NCI-H226 (cell line): ENCODE results near the gene ETV6.

Experiments
- DNase-seq: peaks from one replicate; pipeline ENCODE4 v3.0.0-alpha.2; 2015

ETV6 gene

DNA sequence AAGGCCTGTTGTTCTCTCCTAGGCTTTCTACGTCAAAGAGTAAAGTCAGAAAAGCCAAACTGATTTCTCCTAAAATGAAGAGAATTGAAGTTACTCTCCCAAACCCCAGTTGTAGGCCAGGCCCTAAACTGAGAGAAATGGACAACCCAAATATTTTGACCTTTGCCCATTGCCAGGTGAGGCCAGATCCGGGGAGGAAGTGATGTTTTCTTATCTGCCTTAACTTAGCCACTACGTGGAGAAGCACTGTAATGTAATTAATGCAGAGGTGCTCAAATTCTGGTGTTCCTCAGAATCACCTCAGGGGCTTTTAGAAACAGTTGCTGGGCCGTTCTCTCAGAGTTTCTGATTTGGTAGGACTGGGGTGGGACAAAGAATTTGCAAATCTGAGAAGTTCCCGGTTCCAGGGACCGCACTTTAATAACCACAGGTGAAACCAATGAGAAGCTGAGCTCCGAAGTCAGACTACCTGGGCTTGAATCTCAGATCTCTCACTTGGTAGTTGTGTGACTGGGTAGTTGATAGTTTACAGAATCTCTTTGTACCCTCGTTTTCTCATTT lies 73.2 kb downstream of the ETV6 start:
- DNase-seq: no peak

DNA sequence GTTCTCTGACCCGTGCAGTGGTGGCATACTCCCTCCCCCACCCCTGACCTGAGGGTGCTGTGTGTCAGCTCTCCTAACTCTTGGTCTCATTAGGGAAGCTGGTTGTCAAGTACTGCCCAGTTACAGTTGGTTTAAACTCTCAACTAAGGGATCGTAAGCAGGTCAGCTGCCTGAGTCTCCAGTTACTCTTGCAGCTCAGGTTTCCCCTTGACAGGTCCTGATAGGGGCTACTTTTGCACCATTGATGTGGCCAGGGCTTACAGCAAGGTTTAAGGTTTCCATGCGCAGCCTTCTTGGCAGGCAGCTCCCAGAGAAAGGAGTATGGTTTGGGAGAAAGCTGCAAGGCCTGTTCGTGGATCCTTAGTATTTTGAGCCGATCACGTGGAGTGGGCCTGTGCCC lies 74.5 kb downstream of the ETV6 start:
- DNase-seq: no peak

DNA sequence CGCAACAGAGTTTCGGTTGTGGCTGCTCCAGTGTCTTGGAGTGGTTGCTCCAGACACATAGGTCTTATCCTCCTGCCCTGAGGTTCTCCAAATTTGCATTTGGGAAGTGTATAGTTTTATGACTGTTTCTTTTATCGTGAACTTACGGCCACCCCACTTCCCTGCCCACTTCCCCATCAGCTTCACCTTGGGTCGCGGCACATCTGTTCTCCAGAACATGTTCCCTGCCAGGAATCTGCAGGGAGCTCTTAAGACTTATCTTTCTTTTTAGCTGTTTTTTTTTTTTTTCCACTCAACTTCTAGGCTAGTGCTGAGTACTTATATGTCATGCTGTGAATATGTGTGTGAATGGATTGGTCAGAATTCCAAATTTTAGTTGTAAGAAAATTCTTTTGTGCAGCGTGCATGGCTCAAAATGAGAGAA lies 75.4 kb downstream of the ETV6 start:
- no peak for DNase-seq

DNA sequence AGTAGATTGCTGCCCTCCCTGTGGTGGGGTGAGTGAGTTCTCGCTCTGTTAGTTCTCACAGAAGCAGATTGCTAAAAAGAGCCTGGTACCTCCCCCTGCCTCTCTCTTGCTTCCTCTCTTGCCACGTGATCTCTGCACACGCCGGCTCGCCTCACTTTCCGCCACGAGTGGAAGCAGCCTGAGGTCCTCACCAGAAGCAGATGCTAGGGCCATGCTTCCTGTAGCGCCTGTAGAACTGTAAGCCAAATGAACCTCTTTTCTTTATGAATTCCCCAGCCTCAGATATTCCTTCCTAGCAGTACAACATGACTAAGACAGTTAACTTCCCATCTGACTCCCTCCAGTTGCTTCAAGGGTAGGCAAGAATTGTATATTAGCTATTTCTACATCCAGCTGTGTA lies 76.2 kb downstream of the ETV6 start:
- DNase-seq: no peak

DNA sequence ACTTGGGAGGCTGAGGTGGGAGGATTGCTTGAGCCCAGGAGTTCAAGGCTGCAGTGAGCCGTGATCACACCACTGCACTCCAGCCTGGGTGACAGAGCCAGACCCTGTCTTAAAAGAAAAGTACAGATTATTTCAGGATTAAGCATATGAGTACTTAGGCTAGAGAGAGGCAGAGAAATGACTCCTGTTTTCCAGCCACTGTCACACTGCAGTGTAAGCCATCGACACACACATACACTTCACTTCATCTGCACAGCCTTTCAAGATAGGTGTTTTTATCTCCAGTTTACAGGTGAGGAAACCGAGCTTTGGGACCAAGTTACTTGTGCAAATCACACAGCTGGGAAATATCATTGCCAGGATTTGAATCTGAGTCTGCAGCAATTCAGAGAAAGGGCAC lies 77.2 kb downstream of the ETV6 start:
- no peak for DNase-seq

DNA sequence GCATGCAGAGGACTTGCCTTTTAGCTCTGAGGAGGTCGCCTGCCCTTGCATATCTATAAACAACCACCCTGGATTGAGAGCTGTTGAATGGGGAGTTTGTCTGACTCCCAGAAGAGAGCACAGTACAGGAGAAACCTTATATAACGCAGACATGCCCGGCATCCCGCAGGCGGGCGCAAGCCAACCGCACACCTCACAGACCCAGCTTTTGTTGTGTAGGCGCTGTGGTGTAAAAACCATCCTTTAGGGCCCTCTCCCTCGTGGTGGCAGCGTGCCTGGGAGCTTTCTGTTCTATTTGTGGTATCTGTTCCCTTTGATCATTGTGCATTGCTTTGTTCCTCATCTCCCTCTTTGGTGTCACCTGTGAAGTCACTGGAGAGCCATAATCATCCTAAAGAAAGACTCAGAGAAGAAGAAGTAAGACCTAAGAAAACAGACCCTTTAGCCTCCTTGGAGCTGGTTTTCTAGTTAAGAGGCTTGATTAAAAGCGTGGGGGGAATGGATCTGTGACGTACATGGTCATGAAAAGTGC lies 77.7 kb downstream of the ETV6 start:
- no peak for DNase-seq

DNA sequence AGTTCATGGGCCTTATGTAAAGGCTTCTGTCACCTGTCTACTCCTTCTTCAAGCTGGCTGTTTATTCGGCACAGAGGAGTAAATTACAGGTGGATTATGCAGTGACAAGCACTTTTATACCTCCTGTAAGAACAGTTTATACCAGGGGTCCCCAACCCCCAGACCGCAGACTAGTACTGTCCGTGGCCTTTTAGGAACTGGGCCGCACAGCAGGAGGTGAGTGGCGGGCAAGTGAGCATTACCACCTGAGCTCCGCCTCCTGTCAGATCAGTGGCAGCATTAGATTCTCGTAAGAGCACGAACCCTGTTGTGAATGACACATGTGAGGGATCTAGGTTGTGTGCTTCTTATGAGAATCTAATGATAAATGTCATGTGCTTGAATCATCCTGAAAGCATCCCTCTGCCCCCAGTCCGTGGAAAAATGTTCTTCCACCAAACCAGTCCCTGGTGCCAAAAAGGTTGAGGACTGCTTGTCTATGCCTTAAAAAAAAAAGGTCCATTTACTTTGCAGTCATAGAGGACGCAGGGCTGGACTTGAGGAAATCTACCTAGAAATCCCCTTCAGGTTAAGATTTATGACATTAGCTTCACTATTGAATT lies 78.8 kb downstream of the ETV6 start:
- no peak for DNase-seq

DNA sequence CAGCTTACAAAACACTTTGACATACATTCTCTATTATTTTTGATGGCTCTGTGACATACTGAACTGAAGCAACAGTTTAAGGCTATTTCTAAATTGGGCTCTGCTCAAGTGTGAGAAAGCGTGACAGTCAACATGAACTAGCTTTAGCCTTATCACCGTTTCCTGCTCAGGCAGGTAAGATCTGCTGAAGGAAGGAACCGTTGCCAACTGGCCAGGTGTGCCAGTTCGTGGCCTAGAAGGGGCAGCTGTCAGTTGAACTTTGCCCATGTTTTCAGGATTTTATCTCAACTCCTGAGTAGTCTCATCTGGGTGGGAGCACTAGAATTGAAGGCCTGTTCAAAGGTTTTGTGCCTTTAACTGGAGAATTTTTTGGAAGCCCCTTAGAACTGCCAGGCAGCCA lies 79.5 kb downstream of the ETV6 start:
- DNase-seq: no peak

DNA sequence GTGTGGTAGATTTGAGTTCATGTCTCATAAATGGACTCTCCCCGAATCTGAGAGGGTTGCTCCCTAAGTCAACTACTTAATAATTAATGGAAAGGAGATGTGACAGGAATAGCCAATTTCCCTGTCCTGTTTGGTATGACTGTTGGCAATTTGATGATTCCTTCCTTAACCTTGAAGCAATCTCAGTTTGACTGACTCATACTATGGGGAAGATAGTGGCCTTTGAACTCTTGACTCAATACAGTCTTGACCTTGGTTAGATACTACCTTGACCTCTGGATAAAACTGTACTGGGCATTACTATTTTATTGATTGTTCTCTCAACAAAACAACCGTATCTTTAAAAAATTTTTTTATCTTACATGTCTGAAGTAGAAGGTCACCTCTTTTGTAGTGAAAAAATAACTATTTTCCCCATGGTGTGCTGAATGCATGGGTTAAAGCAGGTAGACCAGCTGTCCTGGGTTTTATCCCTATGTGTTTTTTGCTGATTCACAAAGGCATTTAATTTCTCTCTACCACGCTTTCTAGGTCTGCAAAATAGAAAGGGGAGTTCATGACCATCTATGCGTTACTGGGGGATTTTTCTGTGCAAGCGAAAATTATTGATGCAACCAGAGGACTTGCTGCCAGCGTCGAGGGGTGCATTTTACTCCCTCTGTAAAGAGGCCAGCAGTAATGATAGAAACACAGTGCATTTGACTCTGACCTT lies 80.1 kb downstream of the ETV6 start:
- no peak for DNase-seq

DNA sequence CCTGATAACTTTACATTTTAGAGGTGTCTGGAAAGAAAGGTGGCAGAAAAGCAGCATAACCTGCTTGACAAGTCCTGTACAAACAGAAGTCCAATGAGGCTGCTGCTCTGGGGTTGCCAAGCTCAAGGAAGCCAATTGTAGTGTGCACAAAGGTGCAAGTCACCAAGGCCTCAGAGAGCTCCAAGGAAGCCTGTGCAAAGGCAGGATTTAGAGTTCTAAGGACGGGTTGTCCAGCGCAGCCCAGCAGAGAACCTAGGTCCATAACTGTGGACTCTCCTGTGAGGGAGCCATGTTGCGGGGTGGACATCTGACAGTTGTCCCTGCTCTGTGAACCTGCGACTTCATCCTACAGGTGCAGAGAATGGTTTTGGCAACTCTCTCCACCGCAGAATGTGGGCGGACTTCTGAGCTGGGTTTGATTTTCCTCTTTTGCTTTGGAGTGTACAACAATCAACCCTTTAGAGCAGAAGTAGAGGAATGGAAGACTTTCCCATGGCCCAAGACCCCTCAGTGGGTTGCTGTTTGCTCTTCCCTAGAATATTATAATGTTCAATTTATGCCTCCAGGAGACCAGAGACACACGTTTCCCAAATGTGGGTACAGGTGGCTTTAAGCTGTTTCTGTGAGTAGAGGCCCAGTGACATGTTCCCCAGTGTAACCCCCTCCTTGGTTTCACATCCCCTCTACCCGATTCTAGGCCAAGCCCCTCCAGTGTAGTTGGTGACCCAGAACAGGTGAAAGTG lies 81.0 kb downstream of the ETV6 start:
- no peak for DNase-seq

DNA sequence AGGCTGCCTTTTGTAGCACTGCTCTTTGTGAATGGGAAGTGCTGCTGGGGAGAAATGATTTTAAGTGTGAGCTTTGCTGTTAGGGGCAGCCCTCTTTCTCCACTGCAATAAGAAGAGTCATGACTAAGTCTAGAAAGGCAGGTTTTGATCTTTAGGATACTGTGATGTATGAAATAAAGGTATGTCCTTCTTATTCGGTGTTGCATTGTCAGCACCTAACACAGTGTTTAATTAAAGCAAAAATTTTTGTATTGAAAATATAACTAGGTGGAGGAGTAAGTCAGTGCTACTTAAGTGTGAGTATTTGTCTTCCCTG lies 81.5 kb downstream of the ETV6 start:
- no peak for DNase-seq

DNA sequence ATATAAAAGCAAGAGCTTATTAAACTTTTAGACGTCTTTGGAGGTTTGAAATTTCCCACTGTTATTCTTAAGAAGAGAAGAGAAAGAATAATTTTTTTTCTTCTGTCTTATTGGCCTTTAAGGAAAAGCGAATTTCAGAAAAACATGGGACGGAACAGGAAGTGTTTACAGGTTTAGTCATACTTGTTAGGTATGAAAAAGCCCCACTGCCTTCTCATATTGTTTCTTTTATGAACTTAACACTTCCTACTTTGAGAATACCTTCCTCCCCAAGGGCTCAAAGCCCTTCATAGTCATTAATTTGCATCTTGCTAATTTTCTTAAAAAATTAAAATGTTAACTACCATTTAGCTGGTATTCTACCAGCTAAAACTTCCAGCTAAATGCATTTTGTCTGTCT lies 82.0 kb downstream of the ETV6 start:
- DNase-seq: peak; percentile 65

DNA sequence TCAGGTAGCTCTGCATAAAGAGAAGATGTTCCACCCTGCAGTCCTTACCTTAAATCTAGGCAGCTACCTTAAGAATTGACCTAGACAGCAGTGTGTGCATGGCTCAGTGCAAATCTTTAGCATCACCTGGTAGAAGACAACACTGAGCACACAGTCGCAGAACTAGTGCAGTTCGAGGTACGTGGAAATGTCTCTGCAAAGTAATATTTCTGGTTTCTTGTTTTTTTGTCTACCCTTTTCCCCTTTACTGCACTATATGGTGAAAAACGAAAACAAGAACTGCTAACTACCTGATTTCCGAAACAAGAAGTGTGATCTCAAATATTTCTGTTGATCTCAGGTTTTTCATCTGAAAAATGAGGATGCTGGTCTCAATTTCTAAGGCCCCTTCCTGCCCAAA lies 82.5 kb downstream of the ETV6 start:
- no peak for DNase-seq

DNA sequence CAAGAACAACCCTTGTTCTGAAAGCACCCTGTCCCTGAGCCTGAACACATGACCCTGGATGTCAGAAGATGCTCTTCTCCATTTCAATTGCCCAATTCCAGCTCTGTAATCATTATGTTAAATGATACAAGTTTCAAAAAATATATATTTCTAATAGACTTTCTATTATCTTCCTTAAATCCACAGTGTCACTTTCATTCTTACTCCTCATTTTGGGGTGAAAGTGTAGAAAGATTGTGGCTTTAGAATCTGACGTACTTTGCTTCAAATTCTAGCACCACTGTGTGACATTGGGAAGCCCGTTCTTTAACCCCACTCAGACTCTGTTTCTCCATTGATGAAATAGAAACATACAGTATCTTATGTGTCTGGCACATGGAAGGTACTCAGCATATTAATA lies 83.2 kb downstream of the ETV6 start:
- no peak for DNase-seq

DNA sequence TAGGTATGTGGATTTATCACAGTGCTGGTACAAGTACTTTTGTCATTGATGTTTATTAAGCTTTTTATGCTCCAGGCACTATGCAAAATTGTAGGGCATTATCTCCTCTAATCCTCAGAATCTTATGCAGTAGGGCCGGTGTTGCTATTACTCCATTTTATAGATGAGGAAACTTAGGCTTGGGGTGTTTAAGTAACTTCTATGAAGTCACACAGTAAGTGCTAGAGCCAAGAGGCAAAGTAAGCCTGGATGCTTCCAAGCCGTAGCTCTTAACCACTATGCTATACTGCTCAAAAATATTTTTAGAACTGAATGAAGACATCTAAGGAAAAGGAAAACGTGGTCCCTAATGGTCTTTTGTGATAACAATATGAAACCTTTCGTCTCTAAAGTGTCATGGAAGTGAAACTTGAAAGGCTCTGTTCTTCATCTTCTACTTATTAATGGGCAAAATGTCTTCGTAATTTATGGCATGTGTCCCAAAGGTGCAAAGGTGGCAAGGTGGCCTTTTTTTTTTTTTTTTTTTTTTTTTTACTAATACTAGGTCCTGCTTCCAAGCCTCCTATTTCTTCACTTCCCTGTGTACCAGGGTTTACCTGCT lies 85.2 kb downstream of the ETV6 start:
- DNase-seq: no peak

DNA sequence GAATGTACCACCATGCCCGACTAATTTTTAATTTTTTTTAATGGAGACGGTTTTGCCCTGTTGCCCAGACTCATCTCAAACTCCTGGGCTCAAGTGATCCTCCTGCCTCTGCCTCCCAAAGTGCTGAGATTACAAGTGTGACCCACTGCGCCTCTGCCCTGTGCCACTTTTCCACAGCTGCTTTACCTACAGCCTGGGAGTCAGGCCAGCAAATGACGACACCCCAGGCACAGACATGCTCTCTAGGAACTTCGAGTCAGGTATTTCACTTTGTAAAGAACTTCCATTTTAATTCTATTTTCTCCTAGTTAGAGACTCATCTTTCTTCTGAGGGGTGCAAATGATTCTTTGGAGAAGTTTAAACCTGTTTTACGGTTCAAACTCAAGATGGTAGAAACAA lies 89.0 kb downstream of the ETV6 start:
- no peak for DNase-seq

DNA sequence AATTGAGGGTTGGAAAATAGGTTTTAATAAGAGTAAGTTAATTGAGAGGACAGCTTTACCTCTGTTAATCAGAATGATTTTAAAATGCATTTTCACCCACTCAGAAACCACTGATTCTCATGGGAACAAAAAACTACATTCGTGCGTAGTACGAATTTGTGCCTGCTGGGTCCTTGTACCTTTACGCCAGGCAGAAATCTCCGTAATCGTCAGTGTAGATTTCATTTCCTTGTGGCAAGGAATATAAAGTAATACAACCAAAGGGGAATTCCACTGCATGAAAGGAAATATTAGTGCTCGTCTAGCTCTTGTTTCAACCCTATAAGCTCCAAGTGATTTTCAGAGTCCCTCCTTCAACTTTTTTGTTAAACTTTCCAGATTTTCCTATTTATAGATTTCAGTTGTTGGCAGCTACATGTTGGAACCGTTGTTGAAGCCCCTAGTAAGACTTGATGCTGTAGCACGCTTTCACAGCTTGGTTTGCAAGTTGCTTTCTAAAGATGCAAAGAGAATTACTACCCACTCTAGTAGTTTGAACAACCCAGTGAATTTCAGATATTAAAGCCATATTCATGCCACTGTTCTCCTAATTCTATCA lies 90.6 kb downstream of the ETV6 start:
- DNase-seq: no peak

DNA sequence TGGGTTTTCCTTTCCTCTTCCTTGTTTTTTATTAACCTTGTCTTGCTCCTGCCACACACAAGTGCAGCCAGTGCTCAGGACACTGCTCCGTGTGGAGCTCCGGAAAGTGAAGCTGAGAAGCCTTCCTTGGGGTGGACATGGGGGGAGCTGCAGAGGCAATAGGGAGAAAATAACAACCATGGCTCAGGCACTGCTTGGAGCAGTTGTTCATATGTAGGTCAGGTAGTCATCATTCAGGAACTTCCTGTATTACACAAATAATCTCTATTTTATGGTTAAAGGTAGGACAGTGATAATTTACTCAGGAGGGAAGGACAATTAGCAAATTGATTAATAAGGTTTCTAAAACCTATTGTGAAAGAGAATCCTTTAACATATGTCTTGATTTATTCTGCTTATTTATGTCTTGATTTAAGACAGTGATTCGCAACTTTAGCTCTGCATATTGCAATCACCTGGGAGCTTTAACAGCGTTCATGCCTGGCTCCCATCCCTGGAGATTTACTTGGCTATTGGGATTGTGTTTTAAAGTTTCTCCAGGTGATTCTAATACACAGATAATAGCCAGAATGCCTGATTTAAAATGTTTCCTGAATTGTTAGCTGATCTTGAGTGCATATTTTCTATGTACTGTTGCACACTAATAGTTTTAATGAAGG lies 92.1 kb downstream of the ETV6 start:
- DNase-seq: peak; percentile 40

DNA sequence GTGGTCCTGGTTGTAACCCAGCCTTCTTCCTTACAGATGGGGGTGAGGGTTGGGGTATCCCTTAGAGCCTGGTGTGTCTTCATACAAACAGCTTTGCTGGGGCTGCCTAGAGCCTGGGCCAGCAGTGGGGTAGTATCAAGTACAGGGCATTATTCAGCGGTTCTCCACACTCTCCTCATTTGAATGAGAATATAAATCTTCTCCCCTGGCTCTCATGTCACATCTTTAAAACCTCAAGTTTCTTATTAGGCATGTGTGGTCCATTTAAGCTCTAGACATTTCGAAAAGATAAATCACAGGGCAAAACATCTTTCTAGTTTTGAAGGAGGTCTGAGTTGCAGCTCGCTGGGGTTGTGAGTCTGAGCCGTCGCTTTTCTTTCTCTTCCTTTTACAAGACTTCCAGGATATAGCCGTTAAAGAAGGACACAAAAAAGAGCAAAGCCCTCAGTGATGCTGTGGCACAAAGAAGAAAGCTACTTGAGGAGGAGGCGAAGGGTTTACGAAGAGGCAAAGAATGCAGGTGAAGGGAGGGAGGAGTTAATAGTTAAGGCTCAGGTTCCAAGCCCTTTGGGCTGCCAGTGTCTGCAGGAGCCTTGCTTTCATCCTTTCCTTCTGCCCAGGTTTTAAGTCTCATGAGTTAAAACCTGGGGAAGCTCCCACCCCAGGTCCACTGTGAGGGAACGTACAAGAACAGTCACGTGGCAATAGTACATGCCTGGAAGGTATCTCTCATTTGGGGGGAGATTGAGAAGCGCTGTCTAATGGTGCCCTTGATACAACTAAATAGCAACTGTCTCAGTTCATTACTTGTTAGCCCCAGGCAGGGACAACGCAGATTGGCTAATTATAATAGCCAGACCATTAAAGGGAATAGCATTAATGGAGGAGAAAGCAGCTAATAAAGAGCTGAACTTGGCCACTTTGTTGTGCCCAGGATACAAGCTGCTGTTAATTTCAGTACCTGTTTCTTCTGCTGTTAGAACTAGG lies 94.2 kb downstream of the ETV6 start:
- no peak for DNase-seq

DNA sequence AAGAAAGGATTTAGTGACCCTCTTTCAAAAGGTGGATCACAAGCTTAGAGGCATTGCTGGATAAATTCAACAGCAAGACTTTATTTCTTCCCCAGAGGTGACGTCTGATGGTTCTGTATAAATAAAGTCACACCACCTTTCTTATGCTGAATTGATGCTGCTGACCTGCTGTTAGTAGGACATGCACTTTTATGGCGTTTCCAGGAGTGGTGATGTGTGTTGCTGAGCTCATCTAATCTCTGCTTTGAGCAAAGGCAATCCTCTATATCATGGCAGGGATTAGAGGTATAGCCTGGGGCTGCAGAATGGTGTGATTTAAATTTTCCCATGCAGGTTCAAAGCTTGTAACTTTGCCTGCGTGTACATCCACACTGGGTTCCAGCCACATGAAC lies 94.9 kb downstream of the ETV6 start:
- no peak for DNase-seq

DNA sequence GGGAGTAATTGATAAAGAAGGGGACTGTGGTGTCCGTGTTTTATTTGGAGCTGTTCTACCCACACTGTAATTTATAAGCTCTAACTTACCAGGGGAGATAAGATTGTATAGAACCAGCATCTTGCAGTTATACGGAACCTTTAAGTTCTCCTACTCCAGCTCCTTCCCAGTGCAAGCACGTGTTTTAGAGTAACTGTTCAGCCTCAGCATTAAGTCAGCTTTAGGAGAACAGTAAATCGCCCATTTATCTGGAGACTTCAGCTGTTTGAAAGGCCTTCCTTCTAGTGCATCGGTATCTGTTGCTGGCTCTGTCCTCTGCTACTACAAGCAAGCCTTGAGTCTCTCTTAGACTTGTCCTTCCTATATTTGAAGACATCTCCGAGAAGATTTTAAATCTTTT lies 95.6 kb downstream of the ETV6 start:
- no peak for DNase-seq
